DND-41 (cell line): ENCODE measurements around the gene HMGA1.
A peak's percentile ranks its signal among the peaks of the same experiment; 100 is the strongest.

ENCODE experiments used
- ATAC-seq: fragments of 200-7000 bp; cut with Tn5 transposase; 3 replicates; pipeline ENCODE4 v1.9.1; 2021; ENCODE audit warnings: low read depth; ENCODE audit not compliant: insufficient read depth
- DNase-seq: peaks from one replicate; pipeline ENCODE4 v3.0.0-alpha.2; 2020
- H2AFZ ChIP-seq: 2 replicates; pipeline ENCODE4 v1.6.0; 2012; ENCODE audit warnings: low read depth, low read length
- H3K27ac ChIP-seq: 2 replicates; pipeline ENCODE4 v1.5.1; 2012; ENCODE audit warnings: low read length, inconsistent platforms
- H3K27me3 ChIP-seq: fragments of 200-600 bp; sonication (generic); 2 replicates; pipeline ENCODE4 v1.6.0; 2012; ENCODE audit warnings: low read length, mild to moderate bottlenecking, inconsistent platforms; ENCODE audit not compliant: insufficient read depth, poor library complexity
- H3K36me3 ChIP-seq: 2 replicates; pipeline ENCODE4 v1.5.1; 2012; ENCODE audit warnings: low read length, inconsistent platforms; ENCODE audit not compliant: insufficient read depth
- H3K4me1 ChIP-seq: 2 replicates; pipeline ENCODE4 v1.5.1; 2012; ENCODE audit warnings: mild to moderate bottlenecking, low read length; ENCODE audit not compliant: insufficient read depth
- H3K4me2 ChIP-seq: 2 replicates; pipeline ENCODE4 v1.6.0; 2012; ENCODE audit warnings: mild to moderate bottlenecking, moderate library complexity, low read length, inconsistent platforms; ENCODE audit not compliant: insufficient read depth
- H3K4me3 ChIP-seq, 2 experiments: fragments of 200-600 bp in 1 of 2; shearing (Covaris generic) in 1 of 2; 2 replicates each; pipeline ENCODE4 v1.5.1; 2012 to 2016; ENCODE audit warnings: inconsistent platforms in 2 of 2, low read length in 2 of 2, mild to moderate bottlenecking in 2 of 2, low read depth in 1 of 2, moderate library complexity in 1 of 2
- H3K79me2 ChIP-seq: 2 replicates; pipeline ENCODE4 v1.6.0; 2012; ENCODE audit warnings: low read length, inconsistent platforms; ENCODE audit not compliant: insufficient read depth
- H3K9ac ChIP-seq: 2 replicates; pipeline ENCODE4 v1.6.0; 2012; ENCODE audit warnings: low read depth, mild to moderate bottlenecking, inconsistent platforms, low read length, moderate library complexity
- H3K9me3 ChIP-seq: 2 replicates; pipeline ENCODE4 v1.5.1; 2012; ENCODE audit warnings: low read length, moderate library complexity, mild to moderate bottlenecking, inconsistent platforms; ENCODE audit not compliant: insufficient read depth, severe bottlenecking
- H4K20me1 ChIP-seq: 2 replicates; pipeline ENCODE4 v1.6.0; 2012; ENCODE audit warnings: low read length; ENCODE audit not compliant: insufficient read depth
- EZH2 ChIP-seq: IDR thresholded peaks from 3 replicates; pipeline ENCODE4 v1.6.1; 2012; ENCODE audit warnings: borderline replicate concordance, low read depth, mild to moderate bottlenecking, moderate library complexity, low read length, inconsistent platforms; ENCODE audit not compliant: severe bottlenecking
- TF ChIP-seq, protein P1 (sequence below): IDR thresholded peaks from 2 replicates; pipeline ENCODE4 v1.5.1; 2012; ENCODE audit warnings: borderline replicate concordance, low read length, moderate library complexity, mild to moderate bottlenecking; ENCODE audit not compliant: poor library complexity, severe bottlenecking; ENCODE audit errors: extremely low read depth

Gene HMGA1

DNA sequence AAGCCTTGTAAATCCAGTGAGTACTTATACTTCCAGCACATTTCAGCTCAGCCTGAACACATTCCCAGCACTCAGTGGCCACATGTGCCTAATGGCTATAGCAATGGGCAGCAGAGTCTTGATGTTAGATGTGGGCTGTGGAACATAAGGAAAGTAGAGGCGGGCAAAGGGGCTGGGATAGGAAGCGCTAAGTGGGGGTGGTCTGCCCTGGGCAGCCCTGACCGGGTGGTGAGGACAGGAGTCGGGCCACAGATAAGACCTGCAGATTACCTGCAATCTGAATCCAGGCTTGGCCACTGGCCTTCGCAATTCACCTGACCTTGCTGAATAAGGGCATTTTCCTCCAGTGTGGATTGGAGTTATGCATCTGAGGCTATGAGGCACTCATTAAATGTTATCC is 11.1 kb upstream of the HMGA1 start:
- Histone ChIP-seq H3K9ac (no peak overlapping the region), H3K27me3 (no peaks in the 10 kb centered on the region), H2AFZ (no peak overlapping the region), H3K4me1 (peaks cover 22% of the 10 kb centered on the region), H3K36me3 (no peaks in the 10 kb centered on the region), H3K4me2 (no peak overlapping the region), H3K27ac (no peak overlapping the region), H3K4me3 (no peak overlapping the region), H4K20me1 (no peaks in the 10 kb centered on the region), H3K9me3 (no peaks in the 10 kb centered on the region), H3K79me2 (no peaks in the 10 kb centered on the region)
- DNase-seq (no peak), ATAC-seq (no peak)
- TF ChIP-seq EZH2: no peak
- TF ChIP-seq, protein P1, sequence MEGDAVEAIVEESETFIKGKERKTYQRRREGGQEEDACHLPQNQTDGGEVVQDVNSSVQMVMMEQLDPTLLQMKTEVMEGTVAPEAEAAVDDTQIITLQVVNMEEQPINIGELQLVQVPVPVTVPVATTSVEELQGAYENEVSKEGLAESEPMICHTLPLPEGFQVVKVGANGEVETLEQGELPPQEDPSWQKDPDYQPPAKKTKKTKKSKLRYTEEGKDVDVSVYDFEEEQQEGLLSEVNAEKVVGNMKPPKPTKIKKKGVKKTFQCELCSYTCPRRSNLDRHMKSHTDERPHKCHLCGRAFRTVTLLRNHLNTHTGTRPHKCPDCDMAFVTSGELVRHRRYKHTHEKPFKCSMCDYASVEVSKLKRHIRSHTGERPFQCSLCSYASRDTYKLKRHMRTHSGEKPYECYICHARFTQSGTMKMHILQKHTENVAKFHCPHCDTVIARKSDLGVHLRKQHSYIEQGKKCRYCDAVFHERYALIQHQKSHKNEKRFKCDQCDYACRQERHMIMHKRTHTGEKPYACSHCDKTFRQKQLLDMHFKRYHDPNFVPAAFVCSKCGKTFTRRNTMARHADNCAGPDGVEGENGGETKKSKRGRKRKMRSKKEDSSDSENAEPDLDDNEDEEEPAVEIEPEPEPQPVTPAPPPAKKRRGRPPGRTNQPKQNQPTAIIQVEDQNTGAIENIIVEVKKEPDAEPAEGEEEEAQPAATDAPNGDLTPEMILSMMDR: no peak

DNA sequence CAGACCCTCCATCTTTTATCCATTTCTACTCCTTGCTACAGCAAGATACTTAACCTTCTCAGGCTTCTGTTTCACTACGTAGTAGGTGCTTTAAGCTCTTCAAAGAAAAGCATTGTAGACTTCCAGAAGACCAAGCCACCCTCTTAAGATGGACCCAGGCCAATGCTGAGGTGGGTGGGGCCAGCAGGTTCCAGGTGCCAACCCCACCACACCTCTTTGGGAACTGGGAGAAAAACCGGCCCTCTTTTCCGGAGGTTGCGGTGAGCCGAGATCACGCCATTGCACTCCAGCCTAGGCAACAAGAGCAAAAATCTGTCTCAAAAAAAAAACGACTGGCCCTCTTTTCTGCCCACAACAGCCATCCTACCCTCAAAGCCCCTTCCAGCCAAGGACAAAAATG is 10.6 kb upstream of the HMGA1 start:
- H3K9ac ChIP-seq: no peak overlapping the region
- ATAC-seq (no peak), DNase-seq (no peak)
- H2AFZ ChIP-seq: no peak overlapping the region
- H3K79me2 ChIP-seq: no peaks in the 10 kb centered on the region
- H3K27me3 ChIP-seq: no peaks in the 10 kb centered on the region
- H3K4me1 ChIP-seq: peaks cover 22% of the 10 kb centered on the region
- H3K36me3 ChIP-seq: no peaks in the 10 kb centered on the region
- no peak for TF ChIP-seq EZH2
- TF ChIP-seq, protein P1: no peak
- no peaks in the 10 kb centered on the region for H3K9me3 ChIP-seq
- no peaks in the 10 kb centered on the region for H4K20me1 ChIP-seq
- H3K4me3 ChIP-seq: no peak overlapping the region
- H3K4me2 ChIP-seq: no peak overlapping the region
- no peak overlapping the region for H3K27ac ChIP-seq

DNA sequence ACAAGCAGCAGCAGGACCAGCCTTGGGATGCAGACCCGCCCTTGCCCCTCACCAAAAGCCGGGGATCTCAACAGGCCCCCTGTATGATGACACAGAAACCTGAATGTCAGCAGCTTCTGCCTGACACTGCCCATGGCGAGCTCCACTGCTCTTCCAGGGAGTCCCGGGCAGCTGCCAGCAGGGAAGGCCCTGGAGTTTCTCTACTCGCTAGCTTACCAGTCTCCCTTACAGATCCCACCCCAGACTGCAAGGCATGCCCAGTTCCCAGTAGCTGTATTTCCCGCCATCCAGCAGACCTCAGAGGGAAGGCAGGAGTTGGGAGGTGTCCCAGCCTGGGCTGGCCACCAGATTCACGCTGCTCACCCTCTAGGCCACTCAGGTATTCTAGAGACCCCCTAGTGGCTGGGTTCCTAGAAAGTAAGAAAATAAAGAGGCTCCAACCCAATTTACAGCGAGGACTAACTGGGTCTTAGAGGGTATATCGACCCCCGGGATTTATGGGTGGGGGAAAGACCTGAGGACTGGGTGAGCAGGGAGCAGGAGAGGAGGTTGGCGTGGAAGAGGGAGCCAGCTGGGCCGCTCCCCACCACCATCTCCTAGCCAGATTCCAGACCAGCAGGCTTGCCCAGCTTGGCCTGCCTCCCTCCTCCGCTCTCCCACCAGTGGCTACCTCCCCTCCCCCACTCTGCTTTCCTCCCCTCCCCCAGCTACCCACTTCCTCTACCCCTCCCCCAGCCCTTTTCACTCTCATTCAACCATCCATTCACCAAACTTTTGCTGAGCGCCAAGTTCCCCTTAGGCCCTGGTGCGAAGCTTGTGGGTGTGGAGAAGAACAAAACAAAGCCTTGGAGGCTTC is 9.7 kb upstream of the HMGA1 start:
- Histone ChIP-seq H3K27me3 (no peaks in the 10 kb centered on the region), H3K79me2 (no peaks in the 10 kb centered on the region), H3K9me3 (no peaks in the 10 kb centered on the region), H3K4me2 (no peak overlapping the region), H2AFZ (no peak overlapping the region), H3K36me3 (no peaks in the 10 kb centered on the region), H3K4me3 (no peak overlapping the region), H4K20me1 (no peaks in the 10 kb centered on the region), H3K27ac (no peak overlapping the region), H3K4me1 (peaks cover 22% of the 10 kb centered on the region), H3K9ac (no peak overlapping the region)
- DNase-seq (no peak), ATAC-seq (no peak)
- TF ChIP-seq, protein P1: peak; percentile 22
- no peak for TF ChIP-seq EZH2
